Fibroblast of the conjunctiva (primary cell): ENCODE results near the gene OR9G4.

Experiments used
- DNase-seq: peaks from one replicate; pipeline ENCODE4 v3.0.0-alpha.2; 2010; ENCODE audit warnings: low read depth

The OR9G4 gene

DNA sequence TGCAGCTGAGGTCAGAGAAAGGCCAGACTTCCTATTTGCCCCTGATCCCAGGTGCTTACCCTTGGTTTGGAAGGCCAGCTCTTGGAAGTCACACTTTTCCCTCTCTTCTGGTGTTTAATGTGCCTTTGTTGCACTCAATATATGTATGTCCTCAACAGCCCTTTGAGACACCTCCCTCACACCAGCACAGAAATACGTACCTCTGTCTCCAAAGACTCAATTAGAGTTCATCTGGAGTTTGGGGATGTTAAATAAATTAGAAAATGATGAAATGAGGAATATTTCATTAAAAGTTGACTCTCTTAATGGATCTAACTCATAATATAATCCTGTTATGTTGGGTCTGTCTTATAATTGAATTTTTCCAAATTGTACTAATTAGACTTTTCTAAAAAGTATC is at the start of gene OR9G4:
Gene OR9G4 (minus strand): TSS at position 101 of the 400 bp plus-strand sequence. CDS start 4,931 bp downstream, outside the sequence.
- DNase-seq = no peak

DNA sequence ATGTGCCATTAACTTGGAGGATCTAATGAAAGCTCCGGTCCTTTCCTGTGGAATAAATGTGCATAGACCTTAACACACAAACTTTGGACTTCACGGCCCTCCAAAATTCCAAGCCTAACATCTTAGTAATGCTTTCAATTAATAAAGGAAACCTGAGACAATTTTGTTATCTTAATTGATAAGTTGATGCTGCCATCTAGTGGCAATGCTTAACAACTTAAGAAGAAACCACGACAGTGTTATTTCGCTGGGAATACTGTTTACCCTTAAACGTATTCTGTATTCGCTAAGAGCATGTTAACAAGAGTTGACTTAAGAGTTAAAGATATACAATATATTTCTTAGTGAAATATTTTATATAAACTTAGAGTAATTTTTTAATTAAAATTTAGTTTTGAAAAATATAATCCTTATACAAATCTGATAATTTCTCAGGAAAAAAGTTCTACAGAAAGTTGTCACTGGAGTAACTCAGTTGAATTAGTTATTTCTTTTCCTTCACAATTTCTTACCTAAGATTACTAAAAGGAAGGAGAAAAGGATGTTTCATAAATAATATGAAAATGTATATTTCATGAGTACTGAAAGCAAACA is 35.0 kb upstream of the OR9G4 start:
- peak; percentile 40 for DNase-seq

- DNase-seq = no peak
Observed at GRCh38 chr11:56782167-56782847, 33.8 kb upstream of the OR9G4 start.

GRCh38 chr11:56776809-56777208 is 28.3 kb upstream of the OR9G4 start:
- DNase-seq = no peak

DNA sequence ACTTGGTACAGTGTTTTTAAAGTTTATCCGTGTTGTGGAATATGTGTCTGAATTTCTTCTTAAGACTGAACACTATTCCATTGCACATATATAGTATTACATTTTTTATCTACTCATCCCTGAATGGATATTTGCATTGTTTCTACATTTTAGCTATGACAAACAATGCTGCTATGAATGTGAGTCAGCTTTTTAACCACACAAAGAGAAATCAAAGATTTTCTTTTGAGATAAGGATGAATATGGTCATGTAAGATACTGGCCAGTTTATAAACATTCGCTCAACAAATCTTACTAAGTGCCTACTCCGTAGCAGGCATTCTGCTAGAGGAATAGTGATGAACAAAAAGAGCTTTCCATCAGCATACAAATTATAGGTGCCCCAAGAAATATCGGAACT is 16.5 kb upstream of the OR9G4 start:
- DNase-seq = no peak

GRCh38 chr11:56751480-56751879 is 3.0 kb upstream of the OR9G4 start:
- no peak for DNase-seq

GRCh38 chr11:56750190-56750589 is 1.7 kb upstream of the OR9G4 start:
- no peak for DNase-seq

GRCh38 chr11:56740886-56741285 is 7.6 kb downstream of the OR9G4 start:
- DNase-seq = no peak

- DNase-seq = no peak
Observed at GRCh38 chr11:56740107-56740506, 8.4 kb downstream of the OR9G4 start.

DNA sequence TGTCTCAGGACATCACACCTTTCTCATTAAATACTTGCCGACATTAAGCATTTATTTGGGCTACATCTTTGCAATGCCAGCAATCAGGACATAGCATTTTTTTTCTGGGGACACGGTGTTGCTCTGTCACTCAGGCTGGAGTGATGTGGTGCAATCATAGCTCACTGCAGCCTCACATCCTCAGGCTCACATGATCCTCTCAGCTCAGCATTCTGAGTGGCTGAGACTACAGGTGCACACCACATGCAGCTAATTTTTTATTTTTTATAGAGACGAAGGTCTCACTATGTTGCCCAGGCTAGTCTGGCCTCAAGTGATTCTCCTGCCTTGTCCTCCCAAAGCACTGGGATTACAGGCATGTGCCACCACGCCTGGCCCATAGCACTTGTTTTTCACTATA is 28.0 kb downstream of the OR9G4 start:
- no peak for DNase-seq

GRCh38 chr11:56716379-56716854 is 32.1 kb downstream of the OR9G4 start:
- no peak for DNase-seq

- DNase-seq = no peak
Observed at GRCh38 chr11:56714206-56714605, 34.3 kb downstream of the OR9G4 start.

GRCh38 chr11:56706486-56706885 is 42.0 kb downstream of the OR9G4 start:
- no peak for DNase-seq

GRCh38 chr11:56705784-56706396 is 42.6 kb downstream of the OR9G4 start:
- no peak for DNase-seq

DNA sequence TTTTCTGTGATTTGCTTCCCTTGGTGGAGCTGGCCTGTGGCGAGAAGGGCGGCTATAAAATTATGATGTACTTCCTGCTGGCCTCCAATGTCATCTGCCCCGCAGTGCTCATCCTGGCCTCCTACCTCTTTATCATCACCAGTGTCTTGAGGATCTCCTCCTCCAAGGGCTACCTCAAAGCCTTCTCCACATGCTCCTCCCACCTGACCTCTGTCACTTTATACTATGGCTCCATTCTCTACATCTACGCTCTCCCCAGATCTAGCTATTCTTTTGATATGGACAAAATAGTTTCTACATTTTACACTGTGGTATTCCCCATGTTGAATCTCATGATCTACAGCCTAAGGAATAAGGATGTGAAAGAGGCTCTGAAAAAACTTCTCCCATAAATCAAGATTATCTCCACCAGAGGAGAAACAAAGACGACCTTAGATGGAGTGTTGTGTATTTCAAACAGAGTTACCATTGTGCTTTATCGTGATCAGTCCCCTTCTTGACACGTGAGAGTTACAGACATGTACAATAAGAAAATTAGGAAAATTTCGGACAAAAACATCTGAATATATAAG is 47.5 kb downstream of the OR9G4 start:
- DNase-seq = no peak

- no peak for DNase-seq
Observed at GRCh38 chr11:56700242-56700913, 48.1 kb downstream of the OR9G4 start.

DNA sequence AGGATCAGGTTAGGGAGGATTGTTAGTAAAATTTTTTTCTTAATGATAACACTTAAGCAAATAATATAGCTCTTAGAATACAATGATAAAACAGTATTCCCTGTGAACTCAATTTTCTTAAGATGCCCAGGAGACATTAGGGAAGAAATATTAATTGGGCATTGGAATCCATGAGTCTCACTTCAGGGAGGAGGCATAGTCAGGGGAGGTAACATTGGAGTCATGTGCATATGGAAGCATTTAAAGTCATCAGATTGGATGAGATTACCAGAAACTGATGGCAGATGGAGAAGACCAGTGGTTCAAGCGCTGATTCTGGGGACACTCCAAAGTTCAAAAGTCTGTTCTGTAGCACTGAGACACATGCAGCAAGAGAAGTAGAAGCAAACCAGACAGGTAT is 49.7 kb downstream of the OR9G4 start, which contains the start of gene OR9G1:
Gene OR9G1 (plus strand): TSS at position 301 of the 400 bp plus-strand sequence. CDS start 1,293 bp downstream, outside the sequence.
- DNase-seq = no peak

DNA sequence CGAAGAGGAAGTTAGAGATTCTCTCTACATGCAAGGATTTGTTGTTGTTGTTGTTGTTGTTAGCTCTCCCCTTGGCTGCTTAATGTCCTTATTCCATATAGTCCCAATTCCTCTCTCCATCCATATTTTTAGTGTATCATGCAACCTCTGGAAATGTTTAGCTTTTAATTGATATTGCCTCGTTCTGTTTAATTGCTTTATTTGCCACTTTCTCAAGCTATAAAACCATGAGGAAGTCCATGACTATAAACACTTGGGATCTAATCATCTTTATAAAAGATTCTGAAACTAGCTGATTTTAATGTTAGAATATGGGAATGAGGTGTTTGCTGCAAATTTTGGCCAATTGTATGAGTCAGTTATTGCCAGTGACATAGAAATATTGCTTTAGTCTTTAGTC is 55.1 kb downstream of the OR9G4 start:
- DNase-seq = no peak
